ENCODE data around the gene BARX2.
A peak's percentile ranks its signal among the peaks of the same experiment; 100 is the strongest.
"Not testable (repeated sequence)": the region's sequence is repeated elsewhere in the genome, so short reads cannot be mapped to it uniquely, and the experiment has no call there.

The BARX2 gene

GRCh38 chr11:129375751-129376657 is at the start of gene BARX2:
Gene BARX2, plus strand, starts transcription at chr11:129375848. Its CDS starts 188 bp downstream, at chr11:129376036.
- peak; percentile 15 for DNase-seq

- no peak for DNase-seq
Measured at GRCh38 chr11:129326921-129327320, 48.7 kb upstream of the BARX2 start.

GRCh38 chr11:129327708-129328107 is 47.9 kb upstream of the BARX2 start:
- DNase-seq, result not testable (repeated sequence)

DNA sequence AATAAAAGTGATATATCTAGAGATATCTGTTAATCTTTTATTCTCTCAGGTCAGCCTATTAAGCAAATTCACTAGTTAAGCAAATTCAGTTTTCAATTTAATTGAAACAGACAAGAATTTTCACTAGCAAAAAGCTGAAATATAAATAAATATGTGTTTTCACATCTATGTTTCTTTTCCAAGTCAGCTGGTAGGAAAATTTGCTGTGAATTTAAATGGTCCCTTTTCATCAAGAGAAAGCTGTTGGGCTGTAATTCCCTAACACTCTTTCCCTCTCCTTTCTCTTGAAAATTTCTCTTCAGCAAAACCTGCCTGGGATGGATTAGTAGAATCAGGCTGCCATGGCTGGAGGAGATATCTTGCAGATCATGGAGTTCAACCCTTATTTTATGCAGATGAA is 46.9 kb upstream of the BARX2 start:
- DNase-seq, result no peak

DNA sequence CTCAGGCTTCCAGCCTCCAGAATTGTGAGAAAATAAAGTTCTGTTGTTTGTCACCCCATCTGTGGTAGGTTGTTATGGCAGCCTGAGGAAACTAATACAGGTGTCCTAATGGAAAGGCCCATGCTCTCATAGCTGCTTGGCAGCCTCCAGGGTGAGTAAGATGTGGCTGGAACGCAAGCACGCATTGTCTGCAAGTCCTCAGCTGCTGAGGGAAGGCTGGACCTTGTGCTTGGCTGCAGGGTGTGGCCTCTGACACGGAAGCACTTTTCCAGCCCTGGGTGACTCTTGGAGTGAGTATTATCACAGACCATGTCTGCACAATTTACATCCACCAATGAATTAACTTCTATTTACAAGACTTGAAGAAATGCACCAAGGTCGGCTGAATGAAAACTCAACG is 44.4 kb upstream of the BARX2 start:
- DNase-seq, result no peak

DNA sequence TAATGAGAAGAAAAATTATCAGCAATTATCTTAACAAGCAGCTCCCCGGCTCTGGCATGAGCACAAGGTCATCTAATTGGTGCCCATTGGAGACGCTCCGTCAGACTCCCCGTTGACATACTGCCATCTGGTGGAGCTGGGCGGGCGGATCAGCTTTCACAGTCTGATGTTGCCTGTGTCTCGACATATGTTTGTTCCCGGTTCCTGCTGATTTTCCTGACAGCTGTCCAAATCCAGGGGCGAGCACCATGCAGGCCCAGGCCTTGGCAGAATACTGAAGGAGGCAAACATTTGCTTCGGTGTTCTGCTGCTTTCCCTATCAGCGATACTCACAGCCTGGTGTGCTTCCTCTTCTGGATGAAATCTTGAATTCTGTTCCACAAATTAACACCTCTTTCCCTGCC is 43.8 kb upstream of the BARX2 start:
- peak; percentile 63 for DNase-seq

- DNase-seq, result no peak
Measured at GRCh38 chr11:129333873-129334272, 41.8 kb upstream of the BARX2 start.

- peak; percentile 2 for DNase-seq
Measured at GRCh38 chr11:129344301-129344940, 31.2 kb upstream of the BARX2 start.

- no peak for DNase-seq
Measured at GRCh38 chr11:129346916-129347315, 28.7 kb upstream of the BARX2 start.

- DNase-seq, result no peak
Measured at GRCh38 chr11:129348813-129349212, 26.8 kb upstream of the BARX2 start.

DNA sequence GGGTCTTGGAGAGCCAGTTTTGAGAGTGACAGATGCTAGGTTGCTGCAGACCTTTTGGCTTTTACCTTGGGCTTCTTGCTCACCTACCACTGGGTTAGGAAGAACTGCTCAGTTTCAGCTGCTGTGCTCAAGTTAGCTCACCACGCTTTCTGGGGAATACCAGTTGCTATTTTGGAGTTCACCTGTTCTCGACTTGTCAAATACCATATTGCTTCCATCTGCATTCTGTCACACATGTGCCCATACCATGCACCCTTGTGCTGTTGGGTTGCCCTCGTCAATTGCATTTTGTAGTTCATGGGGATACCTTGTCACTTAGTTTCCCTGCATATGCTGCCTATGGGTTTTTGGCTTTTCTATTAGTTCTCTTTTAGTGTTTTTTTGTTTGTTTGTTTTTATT is 23.0 kb upstream of the BARX2 start:
- no peak for DNase-seq

GRCh38 chr11:129354691-129355090 is 21.0 kb upstream of the BARX2 start:
- DNase-seq, result no peak

- no peak for DNase-seq
Measured at GRCh38 chr11:129359748-129360147, 15.9 kb upstream of the BARX2 start.

- peak; percentile 69 for DNase-seq
Measured at GRCh38 chr11:129364143-129364654, 11.4 kb upstream of the BARX2 start.

DNA sequence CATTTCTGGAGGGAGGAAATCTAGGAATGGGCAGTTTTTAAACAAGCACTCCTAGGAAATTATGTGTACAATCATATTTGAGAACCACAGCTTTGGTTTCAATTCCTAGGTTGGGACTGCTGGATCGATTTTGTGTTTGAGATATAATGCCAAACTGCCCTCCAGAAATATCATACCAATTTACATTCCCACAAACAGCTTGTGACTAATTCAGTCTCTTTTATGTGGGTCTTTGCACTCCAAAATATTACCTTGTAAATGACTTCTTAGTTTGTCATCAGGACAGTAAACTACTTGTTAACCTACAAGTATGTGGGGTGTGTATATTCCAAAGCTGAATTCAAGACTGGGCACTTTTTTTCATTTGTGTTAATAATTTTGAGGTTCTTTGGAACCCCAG is 9.8 kb upstream of the BARX2 start:
- DNase-seq, result no peak

GRCh38 chr11:129366737-129367597 is 8.7 kb upstream of the BARX2 start:
- no peak for DNase-seq

DNA sequence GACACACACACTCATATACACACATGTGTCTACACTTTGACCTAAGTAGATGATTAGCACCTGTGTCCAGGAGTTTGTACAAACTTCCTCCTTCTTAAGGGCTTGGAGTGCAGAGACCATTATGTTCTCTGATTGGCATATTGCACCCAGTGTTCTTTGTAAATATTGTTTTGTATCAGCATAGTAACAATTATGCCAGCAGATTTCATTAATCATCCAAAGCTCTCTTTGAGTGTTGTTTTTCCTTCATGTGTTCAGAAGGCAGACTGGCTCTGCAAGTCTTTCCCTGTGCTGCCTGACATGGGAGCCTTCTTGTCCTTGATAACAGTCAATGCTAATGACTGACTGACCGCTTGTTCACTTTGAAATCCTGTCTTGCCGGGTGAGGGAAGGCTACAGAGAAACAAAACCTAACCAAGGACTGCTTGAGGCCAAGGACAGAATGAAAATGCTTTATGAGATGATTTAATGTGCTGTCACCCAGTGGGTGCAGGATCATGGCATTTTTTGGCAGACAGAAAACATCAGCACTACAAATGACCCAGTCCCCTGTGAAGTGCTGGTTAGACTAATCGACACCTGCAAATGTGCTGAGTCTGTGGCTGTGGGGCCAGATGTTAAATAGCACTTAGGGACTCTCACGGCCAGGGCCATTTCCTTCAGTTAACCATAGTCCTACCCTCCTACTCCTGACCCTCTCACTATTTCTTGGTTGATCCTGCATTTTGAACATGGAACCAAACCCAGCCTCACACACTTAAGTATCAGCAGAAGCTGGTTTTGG is 6.6 kb upstream of the BARX2 start:
- no peak for DNase-seq

DNA sequence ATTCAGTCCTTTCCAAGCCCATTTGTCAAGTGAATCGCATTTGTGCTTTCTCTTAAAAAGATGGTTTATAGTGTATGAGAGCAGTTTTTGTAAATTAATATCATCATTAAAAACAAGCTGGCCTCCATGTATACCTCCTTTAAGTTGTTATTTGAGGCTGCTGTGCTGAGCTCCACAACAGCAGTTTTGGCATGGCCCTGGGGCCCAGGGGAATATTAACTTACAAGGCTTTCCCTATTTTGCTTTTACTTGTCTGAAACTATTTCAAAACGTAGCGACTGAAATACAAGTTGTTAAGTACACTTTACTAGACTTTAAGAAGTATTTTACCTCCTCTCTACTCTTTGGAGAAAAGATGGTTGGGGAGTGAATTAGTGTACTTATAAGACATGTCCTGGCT is 4.9 kb upstream of the BARX2 start:
- DNase-seq, result no peak

DNA sequence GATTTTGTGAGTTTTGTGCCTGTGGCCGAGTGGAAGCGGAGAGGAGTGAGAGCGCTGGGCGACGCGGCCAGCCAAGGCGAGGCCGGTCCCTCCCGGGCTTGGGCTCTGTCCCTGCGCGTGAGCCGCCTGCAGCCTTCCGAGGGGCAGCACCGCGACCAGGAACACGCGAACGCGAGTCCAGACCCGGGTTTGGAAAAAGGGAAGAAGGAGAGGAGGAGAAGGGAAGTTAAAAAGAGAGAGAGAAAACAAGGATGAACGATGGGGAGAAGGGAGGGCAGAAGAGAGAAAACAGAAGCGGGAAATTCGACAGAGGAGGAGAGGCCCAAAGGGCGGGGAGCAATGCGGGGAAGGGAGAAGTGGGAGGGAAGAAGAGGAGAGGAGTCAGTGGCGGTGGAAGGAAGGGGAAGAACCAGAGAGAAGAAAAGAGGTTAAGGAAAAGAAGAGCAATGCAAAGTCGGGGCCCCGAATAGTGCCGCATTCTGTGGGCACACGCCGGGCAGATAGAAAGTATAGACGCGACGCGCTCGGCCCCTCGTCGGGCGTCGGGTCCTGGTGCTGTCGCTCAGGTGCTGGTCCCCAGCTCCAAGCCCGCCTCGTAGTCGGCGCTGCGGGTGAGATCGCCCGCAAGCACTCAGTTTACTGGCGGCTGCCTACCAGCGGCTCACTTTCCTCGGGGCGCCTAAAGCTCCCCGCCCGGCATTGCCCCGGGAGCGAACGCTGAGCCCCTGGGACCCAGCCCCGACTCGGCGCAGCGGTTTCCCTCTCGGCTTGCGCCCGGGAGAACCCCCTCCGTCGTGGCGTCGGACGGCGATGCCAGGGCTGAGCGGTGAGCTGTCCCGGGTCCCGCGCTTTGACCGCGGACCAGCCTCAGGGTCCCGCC is 2.8 kb upstream of the BARX2 start:
- no peak for DNase-seq

DNA sequence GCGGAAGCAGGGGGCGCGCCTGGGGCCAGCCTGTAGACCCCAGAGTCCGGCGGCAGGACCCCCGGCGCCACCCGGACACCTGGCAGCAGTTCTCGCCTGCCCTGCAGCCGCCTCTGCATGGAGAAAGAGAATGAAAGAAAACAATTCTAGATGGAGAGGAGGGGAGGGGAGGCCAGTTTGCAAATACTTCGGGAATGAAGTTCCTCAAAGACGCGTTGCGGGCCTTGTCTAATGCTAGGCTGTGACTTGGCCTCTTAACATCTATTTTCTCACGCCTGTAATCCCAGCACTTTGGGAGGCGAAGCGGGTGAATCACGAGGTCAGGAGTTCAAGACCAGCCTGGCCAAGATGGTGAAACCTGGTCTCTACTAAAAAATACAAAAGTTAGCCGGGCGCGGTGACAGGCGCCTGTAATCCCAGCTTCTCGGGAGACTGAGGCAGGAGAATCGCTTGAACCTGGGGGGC is 2.1 kb upstream of the BARX2 start:
- no peak for DNase-seq
